GM23248 (cell line): ENCODE data around the gene AKAP14.

Experiments used
- EZH2 ChIP-seq: fragments of 200-600 bp; sonication (generic); IDR thresholded peaks from 2 replicates; pipeline ENCODE4 v1.6.1; 2018; ENCODE audit warnings: antibody characterized with exemption, mild to moderate bottlenecking; ENCODE audit not compliant: insufficient read depth, poor library complexity, severe bottlenecking
- EZH2phosphoT487 ChIP-seq: fragments of 200-600 bp; sonication (generic); IDR thresholded peaks from 2 replicates; pipeline ENCODE4 v1.6.1; 2018; ENCODE audit warnings: antibody characterized with exemption, moderate library complexity, mild to moderate bottlenecking, low read depth; ENCODE audit not compliant: insufficient read depth

DNA sequence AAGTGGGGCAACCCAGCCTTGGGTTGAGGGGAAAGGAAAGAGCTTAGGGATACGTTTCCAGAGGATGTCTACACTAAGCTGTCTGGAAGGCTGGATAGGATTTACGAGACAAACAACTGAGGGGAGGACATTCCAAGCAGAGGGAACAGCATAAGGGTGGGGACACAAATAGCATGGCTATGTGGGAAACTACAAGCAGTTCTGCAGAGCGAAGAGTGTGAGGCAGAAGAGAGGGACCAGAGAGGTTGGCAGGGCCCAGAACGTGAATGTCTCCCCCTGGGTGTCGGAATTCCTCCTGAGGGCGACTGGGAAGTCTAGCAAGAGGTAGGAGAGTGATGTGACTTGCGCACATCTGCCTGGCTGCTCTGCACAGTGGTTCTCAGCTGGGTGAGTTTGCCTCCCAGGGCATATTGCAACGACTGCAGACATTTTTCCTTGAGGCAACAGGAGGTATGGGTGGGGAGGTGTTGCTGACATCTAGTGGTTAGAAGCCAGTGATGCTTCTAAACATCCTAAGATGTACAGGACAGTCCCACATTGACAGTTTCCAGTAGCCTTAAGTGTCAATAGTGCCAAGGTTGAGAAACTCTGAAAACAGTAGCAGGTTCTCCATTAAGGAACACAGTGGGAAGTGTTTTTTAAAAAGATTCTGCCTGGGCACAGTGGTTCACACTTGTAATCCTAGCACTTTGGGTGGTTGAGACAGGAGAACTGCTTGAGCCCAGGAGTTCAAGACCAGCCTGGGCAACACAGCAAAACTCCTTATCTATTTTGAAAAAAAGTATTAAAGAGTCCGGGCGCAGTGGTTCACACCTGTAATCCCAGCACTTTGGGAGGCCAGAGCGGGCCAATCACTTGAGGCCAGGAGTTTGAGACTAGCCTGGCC lies 14.9 kb upstream of the AKAP14 start:
- TF ChIP-seq EZH2phosphoT487 (no peak), EZH2 (no peak)
